Panc1 (cell line): Measurements from ENCODE around the gene ARHGEF10L. TPM values are rescaled to one million over a fixed set of nuclear protein-coding genes. Genes with fewer than 3 reads are reported as not detected.

Experiments used
- ATAC-seq: fragments of 200-7000 bp; cut with Tn5 transposase; 2 replicates; pipeline ENCODE4 v1.9.1; 2020; ENCODE audit warnings: mild to moderate bottlenecking, moderate library complexity
- BruUV-seq: library from RNA; stranded (reverse); fragments of 400-500 nt; replicated peaks from 2 replicates; lab custom pipeline; 2021; lab: Mats Ljungman, UMichigan
- CTCF ChIA-PET: fragments of 300-600 bp; sonication (Branson Sonifier 250); formaldehyde crosslinking; loops from one replicate; lab custom pipeline; 2022; ENCODE audit warnings: antibody characterized with exemption; lab: Charles Lee
- POLR2A ChIA-PET: fragments of 300-600 bp; sonication (Branson Sonifier 250); formaldehyde crosslinking; loops from one replicate; lab custom pipeline; 2022; ENCODE audit warnings: antibody characterized with exemption; lab: Charles Lee
- DNase-seq: peaks from one replicate; pipeline ENCODE4 v3.0.0-alpha.2; 2010; ENCODE audit warnings: low read depth, low spot score
- H3K27ac ChIP-seq: 2 replicates; pipeline ENCODE4 v1.5.1; 2011; ENCODE audit warnings: mild to moderate bottlenecking, low read length, inconsistent platforms
- H3K27me3 ChIP-seq: fragments of 200-500 bp; sonication (Bioruptor generic); 2 replicates; pipeline ENCODE4 v1.6.0; 2014; ENCODE audit warnings: low read length, inconsistent platforms; ENCODE audit not compliant: control insufficient read depth, insufficient read depth
- H3K36me3 ChIP-seq: fragments of 200-500 bp; sonication (Bioruptor generic); 2 replicates; pipeline ENCODE4 v1.5.1; 2014; ENCODE audit warnings: inconsistent platforms, mild to moderate bottlenecking, low read length, moderate library complexity; ENCODE audit not compliant: control insufficient read depth, insufficient read depth
- H3K4me1 ChIP-seq: 2 replicates; pipeline ENCODE4 v1.5.1; 2011; ENCODE audit warnings: inconsistent platforms, mild to moderate bottlenecking, low read length, moderate library complexity; ENCODE audit not compliant: control insufficient read depth, insufficient read depth
- H3K4me3 ChIP-seq, 2 experiments: 2 replicates each; pipeline ENCODE4 v1.5.1; 2011 to 2012; ENCODE audit warnings: low read depth in 2 of 2, low read length in 2 of 2, mild to moderate bottlenecking in 2 of 2, inconsistent platforms in 1 of 2, moderate library complexity in 1 of 2
- H3K9me3 ChIP-seq: fragments of 200-500 bp; sonication (Bioruptor generic); 2 replicates; pipeline ENCODE4 v1.5.1; 2014; ENCODE audit warnings: low read depth, mild to moderate bottlenecking, inconsistent platforms, low read length, moderate library complexity; ENCODE audit not compliant: control insufficient read depth, insufficient read depth
- CTCF ChIP-seq: fragments of 450-650 bp; IDR thresholded peaks from 2 replicates; pipeline ENCODE4 v1.5.1; 2017; ENCODE audit warnings: mild to moderate bottlenecking
- POLR2AphosphoS5 ChIP-seq: IDR thresholded peaks from 2 replicates; pipeline ENCODE4 v1.6.1; 2012; ENCODE audit warnings: mild to moderate bottlenecking, low read depth, low read length, moderate library complexity
- REST ChIP-seq, 2 experiments: IDR thresholded peaks; 2 replicates each; pipeline ENCODE4 v1.6.1; 2011 to 2012; ENCODE audit warnings: low read depth in 2 of 2, control low read depth in 1 of 2, low read length in 1 of 2, mild to moderate bottlenecking in 1 of 2, moderate library complexity in 1 of 2; ENCODE audit not compliant: insufficient read depth in 1 of 2
- SIN3A ChIP-seq: IDR thresholded peaks from 2 replicates; pipeline ENCODE4 v1.6.1; 2012; ENCODE audit warnings: low read depth, mild to moderate bottlenecking, low read length, moderate library complexity, borderline replicate concordance; ENCODE audit not compliant: insufficient read depth
- TCF7L2 ChIP-seq: IDR thresholded peaks from 2 replicates; pipeline ENCODE4 v1.6.1; 2011; ENCODE audit warnings: mild to moderate bottlenecking, low read depth, low read length, inconsistent platforms
- in situ Hi-C: cut with HindIII; loops from 2 replicates; pipeline ENCODE4 v1.10.0; 2016; ENCODE audit warnings: low sequenced_read_pairs, low pct_unique_long_range_greater_than_20kb
- intact Hi-C: fragments of 100-400 bp; cut with micrococcal nuclease; formaldehyde crosslinking; loops from one replicate; pipeline ENCODE4 v1.10.0; 2022; ENCODE audit not compliant: unreplicated experiment
- total RNA-seq: library from RNA; stranded (reverse); gene quantifications from one replicate; pipeline ENCODE4 v1.2.1, GENCODE V29; 2021; ENCODE audit not compliant: unreplicated experiment

ARHGEF10L gene
- total RNA-seq, 1 experiment from 2014 or later: 5.9 TPM

- no peaks in the 10 kb centered on the region for H3K9me3 ChIP-seq
- no peak overlapping the region for H3K4me3 ChIP-seq
- intact Hi-C loops (no loop called here), in situ Hi-C loops (no loop called here)
- no TSS peak for BruUV-seq
- no peaks in the 10 kb centered on the region for H3K27me3 ChIP-seq
- DNase-seq: no peak
- H3K4me1 ChIP-seq: peaks cover 3% of the 10 kb centered on the region; the same call in 1 of the 2 replicates
- H3K27ac ChIP-seq: no peak overlapping the region
- H3K36me3 ChIP-seq: no peaks in the 10 kb centered on the region
- ChIA-PET POLR2A (no interaction called here), CTCF (no interaction called here)
- TF ChIP-seq CTCF: no peak
- TF ChIP-seq SIN3A: no peak
- TF ChIP-seq TCF7L2: no peak
- no peak for TF ChIP-seq REST (IDR thresholded peaks at IDR 0.05; ENCODE audit: insufficient read depth in 1 of 2, low read depth in 2 of 2, low read length in 1 of 2)
- TF ChIP-seq POLR2AphosphoS5: no peak
- no peak for ATAC-seq
These were observed 21.7 kb downstream of the ARHGEF10L start for GRCh38 chr1:17561247-17561548.

GRCh38 chr1:17561561-17561985 lies 22.1 kb downstream of the ARHGEF10L start:
- Histone ChIP-seq H3K27me3 (no peaks in the 10 kb centered on the region), H3K4me3 (no peak overlapping the region), H3K27ac (no peak overlapping the region), H3K36me3 (no peaks in the 10 kb centered on the region), H3K4me1 (peaks cover 3% of the 10 kb centered on the region; the same call in 1 of the 2 replicates), H3K9me3 (no peaks in the 10 kb centered on the region)
- DNase-seq (no peak), ATAC-seq (no peak)
- intact Hi-C loops (no loop called here), in situ Hi-C loops (no loop called here)
- BruUV-seq: no TSS peak
- POLR2A ChIA-PET: no interaction called here
- CTCF ChIA-PET: no interaction called here
- TF ChIP-seq SIN3A: no peak

- CTCF ChIA-PET: no interaction called here
- no peak for ATAC-seq
These were observed 22.9 kb downstream of the ARHGEF10L start for GRCh38 chr1:17562375-17562774.

More at GRCh38 chr1:17562375-17562774, 22.9 kb downstream of the ARHGEF10L start:
- H3K4me3 ChIP-seq: no peak overlapping the region
- no peak overlapping the region for H3K27ac ChIP-seq
- DNase-seq: no peak
- in situ Hi-C loops (no loop called here), intact Hi-C loops (no loop called here)
- no peaks in the 10 kb centered on the region for H3K9me3 ChIP-seq
- POLR2A ChIA-PET: no interaction called here
- no TSS peak for BruUV-seq
- H3K4me1 ChIP-seq: peaks cover 3% of the 10 kb centered on the region; the same call in 1 of the 2 replicates
- TF ChIP-seq REST (IDR thresholded peaks at IDR 0.05; ENCODE audit: insufficient read depth in 1 of 2, low read depth in 2 of 2, low read length in 1 of 2) (no peak), TCF7L2 (no peak), SIN3A (no peak), POLR2AphosphoS5 (no peak), CTCF (no peak)
- no peaks in the 10 kb centered on the region for H3K27me3 ChIP-seq
- H3K36me3 ChIP-seq: no peaks in the 10 kb centered on the region
